ENCODE measurements around the gene NTM.

DNA sequence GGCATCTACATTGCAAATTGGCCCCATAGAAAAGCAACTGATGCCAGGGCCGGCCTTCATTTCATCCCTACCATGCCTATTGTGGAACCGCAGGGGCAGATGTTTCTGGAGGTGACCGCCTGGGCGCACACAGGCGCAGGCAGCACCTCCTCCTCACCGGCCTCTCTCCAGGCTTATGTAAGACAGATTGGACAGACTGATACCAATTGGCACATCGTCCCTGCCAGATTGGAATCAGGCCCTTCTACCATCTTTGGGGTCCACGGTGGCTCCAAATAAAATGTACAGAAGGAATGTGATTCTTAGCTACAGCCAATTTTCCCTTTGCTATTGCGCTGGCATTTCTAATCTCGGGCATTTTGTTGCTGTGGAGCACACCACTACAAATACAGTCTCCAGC is 732.6 kb downstream of the NTM start:
- TF ChIP-seq POLR2A (IDR thresholded peaks at IDR 0.05; ENCODE audit: low read depth, low read length), result no peak
- no peak for TF ChIP-seq TAF1 (IDR thresholded peaks at IDR 0.05; ENCODE audit: borderline replicate concordance, low read depth, low read length)
- no peak for TF ChIP-seq POLR2AphosphoS5 (IDR thresholded peaks at IDR 0.05; ENCODE audit: low read depth, low read length)

All from GM12892 (cell line).